HepG2 (cell line): ENCODE measurements around the gene CFAP100. TPM values are rescaled to one million over a fixed set of nuclear protein-coding genes. Genes with fewer than 3 reads are reported as not detected.
A peak's percentile ranks its signal among the peaks of the same experiment; 100 is the strongest.

Experiments used
- ATAC-seq: fragments of 200-7000 bp; cut with Tn5 transposase; 3 replicates; pipeline ENCODE4 v1.9.1; 2020; ENCODE audit warnings: mild to moderate bottlenecking, moderate library complexity
- BruUV-seq: library from RNA; stranded (reverse); fragments of 400-500 nt; replicated peaks from 2 replicates; lab custom pipeline; 2021; lab: Mats Ljungman, UMichigan
- CTCF ChIA-PET: fragments of 300-600 bp; formaldehyde crosslinking; extraction: SDS; loops from one replicate; lab custom pipeline; 2021; ENCODE audit warnings: low total read pairs, inconsistent platforms, low intra/inter-chr PET ratio; lab: Yijun Ruan, JAX
- POLR2A ChIA-PET: fragments of 350-600 bp; sonication (Branson Sonifier 250); formaldehyde crosslinking; loops from one replicate; lab custom pipeline; 2020; ENCODE audit warnings: antibody characterized with exemption, inconsistent platforms; lab: Yijun Ruan, JAX
- DNase-seq: peaks from one replicate; pipeline ENCODE4 v3.0.0-alpha.2; 2015; ENCODE audit warnings: low spot score
- FAIRE-seq: peaks from 3 replicates; lab custom pipeline; 2011; peaks lifted over from hg19 to GRCh38; lab: Jason Lieb, UNC
- H2AFZ ChIP-seq: one replicate; pipeline ENCODE4 v1.6.1; 2011; ENCODE audit warnings: low read length, inconsistent platforms
- H3K27ac ChIP-seq: fragments of 300-600 bp; 3 replicates; pipeline ENCODE4 v1.8.0; 2011; ENCODE audit warnings: mixed run types, mild to moderate bottlenecking, mixed read lengths, low read length, inconsistent platforms; ENCODE audit not compliant: insufficient read depth; ENCODE audit errors: extremely low read length
- H3K27me3 ChIP-seq, 2 experiments: fragments of 200-600 bp in 1 of 2; 2 replicates in 1 of 2; 3 replicates in 1 of 2; pipeline versions ENCODE4 v1.6.0 to v1.8.0; 2011; ENCODE audit warnings: low read length in 2 of 2, mild to moderate bottlenecking in 2 of 2, moderate library complexity in 2 of 2, inconsistent platforms in 1 of 2; ENCODE audit not compliant: insufficient read depth in 2 of 2, control insufficient read depth in 1 of 2
- H3K36me3 ChIP-seq, 2 experiments: fragments of 200-600 bp in 1 of 2; replicated peaks in 1 of 2; 2 replicates in 1 of 2; 3 replicates in 1 of 2; pipeline versions ENCODE4 v1.5.1 to v1.8.0; 2011; ENCODE audit warnings: low read length in 2 of 2, inconsistent platforms in 1 of 2; ENCODE audit not compliant: insufficient read depth in 2 of 2, control insufficient read depth in 1 of 2
- H3K4me1 ChIP-seq: 2 replicates; pipeline ENCODE4 v1.5.1; 2012; ENCODE audit warnings: low read length, inconsistent platforms; ENCODE audit not compliant: insufficient read depth
- H3K4me2 ChIP-seq: 2 replicates; pipeline ENCODE4 v1.6.0; 2011; ENCODE audit warnings: low read depth, low read length, inconsistent platforms
- H3K4me3 ChIP-seq, 3 experiments: fragments of 200-600 bp in 1 of 3; sonication (generic), shearing (Covaris generic) in 1 of 3; replicated peaks in 1 of 3; 2 replicates each; pipeline ENCODE4 v1.5.1; 2011 to 2016; ENCODE audit warnings: low read length in 3 of 3, inconsistent platforms in 2 of 3, low read depth in 2 of 3, mild to moderate bottlenecking in 2 of 3, control low read depth in 1 of 3, mixed read lengths in 1 of 3; ENCODE audit not compliant: insufficient read depth in 1 of 3
- H3K79me2 ChIP-seq: one replicate; pipeline ENCODE4 v1.6.1; 2011; ENCODE audit warnings: low read length, inconsistent platforms; ENCODE audit not compliant: insufficient read depth
- H3K9ac ChIP-seq: 2 replicates; pipeline ENCODE4 v1.6.0; 2011; ENCODE audit warnings: mild to moderate bottlenecking, low read depth, low read length, inconsistent platforms; ENCODE audit not compliant: insufficient read depth
- H3K9me3 ChIP-seq: 2 replicates; pipeline ENCODE4 v1.5.1; 2012; ENCODE audit warnings: mild to moderate bottlenecking, low read length
- H4K20me1 ChIP-seq: 2 replicates; pipeline ENCODE4 v1.6.0; 2011; ENCODE audit warnings: inconsistent platforms, mild to moderate bottlenecking, low read length, moderate library complexity; ENCODE audit not compliant: insufficient read depth
- CTCF ChIP-seq: sonication (generic); formaldehyde crosslinking; IDR thresholded peaks from 2 replicates; pipeline ENCODE4 v1.5.0; 2020; ENCODE audit warnings: mild to moderate bottlenecking, missing genetic modification reagents, moderate library complexity
- GABPA ChIP-seq, 2 experiments: IDR thresholded peaks; 2 replicates each; pipeline ENCODE4 v1.6.1; 2011 to 2016; ENCODE audit warnings: low read depth in 2 of 2, low read length in 1 of 2, missing biosample characterization in 1 of 2, missing genetic modification characterization in 1 of 2
- KDM5B ChIP-seq: sonication (generic); formaldehyde crosslinking; IDR thresholded peaks from 2 replicates; pipeline ENCODE4 v1.4.0; 2020; ENCODE audit warnings: missing genetic modification reagents, mild to moderate bottlenecking, borderline replicate concordance
- MYC ChIP-seq: sonication (generic); formaldehyde crosslinking; IDR thresholded peaks from 2 replicates; pipeline ENCODE4 v1.9.0; 2021; ENCODE audit warnings: missing genetic modification reagents, borderline replicate concordance
- TEAD2 ChIP-seq: sonication (generic); formaldehyde crosslinking; IDR thresholded peaks from 2 replicates; pipeline ENCODE4 v1.9.0; 2021; ENCODE audit warnings: missing genetic modification reagents
- ZNF577 ChIP-seq: sonication (generic); formaldehyde crosslinking; IDR thresholded peaks from 2 replicates; pipeline ENCODE4 v1.4.0; 2020; ENCODE audit warnings: mild to moderate bottlenecking, low read depth, missing genetic modification reagents, borderline replicate concordance
- WGBS: methylation state at CpG from one replicate; pipeline ENCODE4 v1.1.6; 2017; ENCODE audit warnings: low lambda C conversion rate; 5-methylcytosine and 5-hydroxymethylcytosine counted together
- in situ Hi-C: cut with HindIII; loops from 2 replicates; pipeline ENCODE4 v1.10.0; 2017; ENCODE audit warnings: low pct_unique_long_range_greater_than_20kb; ENCODE audit not compliant: extremely low pct_ligation_motif_present
- intact Hi-C: fragments of 100-400 bp; cut with micrococcal nuclease; formaldehyde crosslinking; loops from one replicate; pipeline ENCODE4 v1.10.0; 2022; ENCODE audit not compliant: unreplicated experiment
- polyA plus RNA-seq, 8 experiments: library from polyadenylated mRNA; depleted of rRNA in 3 of 8; stranded (reverse) in 7 of 8; unstranded in 1 of 8; fragments of >200 nt; fragmentation: Illumina TruSeq in 4 of 8; extraction: Trizol in 4 of 8; gene quantifications; 2 replicates each; pipeline versions ENCODE4 v1.2.1 to v1.2.3, GENCODE V29; 2011 to 2016; ENCODE audit warnings: low read depth in 4 of 8, missing spikeins in 1 of 8, mixed read lengths in 1 of 8; ENCODE audit not compliant: insufficient read depth in 1 of 8
- total RNA-seq, 5 experiments: library from RNA; depleted of rRNA; stranded (reverse); fragments of >200 nt; fragmentation: Illumina TruSeq; extraction: Trizol; gene quantifications; 2 replicates each; pipeline ENCODE4 v1.2.3, GENCODE V29; 2016; ENCODE audit warnings: low read depth in 1 of 5
- TF ChIP-seq, protein P1 (sequence below): sonication (generic); formaldehyde crosslinking; IDR thresholded peaks from 2 replicates; pipeline ENCODE4 v1.4.0; 2020; ENCODE audit warnings: missing genetic modification reagents

The CFAP100 gene
- total and polyA plus RNA-seq, 2 of the 13 experiments (the other 11 are each of a cell fraction or from before 2014, with no cell fraction given): 0.32 TPM; not detected in 1

DNA sequence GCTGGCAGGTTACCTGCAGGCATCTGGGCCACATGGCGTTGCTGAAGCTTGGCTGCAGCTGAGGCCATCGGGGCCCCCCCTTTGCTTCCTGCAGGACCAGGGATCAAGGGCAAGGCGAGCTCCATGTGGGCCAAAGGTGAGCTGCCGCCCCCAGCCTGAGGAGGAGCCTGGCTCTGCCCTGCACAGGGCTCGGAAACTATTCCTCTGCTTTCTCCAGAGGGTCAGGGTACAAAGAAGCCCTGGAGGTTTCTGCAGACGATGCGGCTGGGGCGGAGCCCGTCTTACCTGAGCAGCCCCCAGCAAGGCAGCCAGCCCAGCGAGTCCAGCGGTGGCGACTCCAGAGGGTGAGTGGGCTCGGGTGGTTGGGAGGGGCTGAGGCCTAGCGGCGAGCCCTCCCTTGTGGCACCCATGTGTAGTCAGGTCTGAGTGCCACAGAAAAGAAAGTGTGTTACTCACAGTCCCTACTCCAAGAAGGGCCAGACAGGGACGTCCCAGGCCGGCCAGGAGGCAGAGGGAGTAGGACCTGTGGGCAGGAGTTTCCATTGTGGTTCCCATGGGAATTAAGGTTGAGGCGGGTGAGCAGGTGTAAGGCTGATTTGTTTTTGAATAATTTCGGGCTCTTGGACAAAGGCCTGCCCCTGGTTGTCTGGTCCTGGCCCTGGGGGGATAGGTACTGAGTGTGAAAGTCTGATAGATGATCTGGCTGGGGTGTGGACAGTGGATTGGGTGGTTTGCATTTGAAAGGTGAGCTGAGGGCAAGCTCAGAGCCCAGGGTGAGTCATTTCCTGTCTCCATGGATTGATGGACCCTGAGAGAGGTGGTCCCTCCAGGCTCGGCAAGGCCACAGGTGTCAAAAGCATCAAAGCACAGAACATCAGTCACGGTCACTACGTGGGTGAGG is 25.4 kb downstream of the CFAP100 start (continued):
- no peak for TF ChIP-seq TEAD2
- TF ChIP-seq, protein P1, sequence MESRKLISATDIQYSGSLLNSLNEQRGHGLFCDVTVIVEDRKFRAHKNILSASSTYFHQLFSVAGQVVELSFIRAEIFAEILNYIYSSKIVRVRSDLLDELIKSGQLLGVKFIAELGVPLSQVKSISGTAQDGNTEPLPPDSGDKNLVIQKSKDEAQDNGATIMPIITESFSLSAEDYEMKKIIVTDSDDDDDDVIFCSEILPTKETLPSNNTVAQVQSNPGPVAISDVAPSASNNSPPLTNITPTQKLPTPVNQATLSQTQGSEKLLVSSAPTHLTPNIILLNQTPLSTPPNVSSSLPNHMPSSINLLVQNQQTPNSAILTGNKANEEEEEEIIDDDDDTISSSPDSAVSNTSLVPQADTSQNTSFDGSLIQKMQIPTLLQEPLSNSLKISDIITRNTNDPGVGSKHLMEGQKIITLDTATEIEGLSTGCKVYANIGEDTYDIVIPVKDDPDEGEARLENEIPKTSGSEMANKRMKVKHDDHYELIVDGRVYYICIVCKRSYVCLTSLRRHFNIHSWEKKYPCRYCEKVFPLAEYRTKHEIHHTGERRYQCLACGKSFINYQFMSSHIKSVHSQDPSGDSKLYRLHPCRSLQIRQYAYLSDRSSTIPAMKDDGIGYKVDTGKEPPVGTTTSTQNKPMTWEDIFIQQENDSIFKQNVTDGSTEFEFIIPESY (CRISPR knock-in tag): 0 out of 2 replicates have a peak, but pooled peaks have one; percentile 6
- peak; percentile 57; the same call in 1 of the 2 replicates for TF ChIP-seq MYC (CRISPR knock-in tag)
- no peak; the same call in 1 of the 2 replicates for TF ChIP-seq KDM5B (CRISPR knock-in tag)
- TF ChIP-seq GABPA (IDR thresholded peaks at IDR 0.05; ENCODE audit: low read depth, low read length): no peak
- peak; percentile 52; the same call in 1 of the 2 replicates for TF ChIP-seq GABPA (CRISPR knock-in tag; IDR thresholded peaks at IDR 0.05; ENCODE audit: low read depth)

- Histone ChIP-seq H4K20me1 (no peaks in the 10 kb centered on the region), H3K79me2 (no peaks in the 10 kb centered on the region), H3K4me1 (peaks cover 33% of the 10 kb centered on the region), H3K27ac (no peak overlapping the region), H3K4me2 (no peak overlapping the region), H3K27me3 (peaks cover 1 to 5% of the 10 kb centered on the region in 2 experiments; a peak in 2 of 5 replicates), H3K36me3 (no peaks in the 10 kb centered on the region), H3K9me3 (peaks cover 8% of the 10 kb centered on the region), H3K4me3 (no peak overlapping the region), H2AFZ (no peak overlapping the region), H3K9ac (no peak overlapping the region)
- no TSS peak for BruUV-seq
- FAIRE-seq (no peak), ATAC-seq (no peak), DNase-seq (no peak)
- intact Hi-C loops (no loop called here), in situ Hi-C loops (no loop called here)
- WGBS: 50% methylated on average over 6 of the region's 10 CpGs
- TF ChIP-seq ZNF577: no peak
- no peak for TF ChIP-seq MYC (CRISPR knock-in tag)
- TF ChIP-seq CTCF: 0 out of 2 replicates have a peak, but pooled peaks have one; percentile 23
- ChIA-PET CTCF (no interaction called here), POLR2A (no interaction called here)
Measured at GRCh38 chr3:126421573-126422119, 26.9 kb downstream of the CFAP100 start.
